ENCODE measurements around the gene RDX.

GRCh38 chr11:110298301-110298765 is 1.9 kb upstream of the RDX start:
- no peak for TF ChIP-seq EZH2phosphoT487 (IDR thresholded peaks at IDR 0.05; ENCODE audit: borderline replicate concordance, low read length)
- TF ChIP-seq CTCF (IDR thresholded peaks at IDR 0.05; ENCODE audit: low read depth, low read length, poor library complexity, severe bottlenecking), result no peak

All from DOHH2 (cell line).